ENCODE results near the gene CPXM2.

DNA sequence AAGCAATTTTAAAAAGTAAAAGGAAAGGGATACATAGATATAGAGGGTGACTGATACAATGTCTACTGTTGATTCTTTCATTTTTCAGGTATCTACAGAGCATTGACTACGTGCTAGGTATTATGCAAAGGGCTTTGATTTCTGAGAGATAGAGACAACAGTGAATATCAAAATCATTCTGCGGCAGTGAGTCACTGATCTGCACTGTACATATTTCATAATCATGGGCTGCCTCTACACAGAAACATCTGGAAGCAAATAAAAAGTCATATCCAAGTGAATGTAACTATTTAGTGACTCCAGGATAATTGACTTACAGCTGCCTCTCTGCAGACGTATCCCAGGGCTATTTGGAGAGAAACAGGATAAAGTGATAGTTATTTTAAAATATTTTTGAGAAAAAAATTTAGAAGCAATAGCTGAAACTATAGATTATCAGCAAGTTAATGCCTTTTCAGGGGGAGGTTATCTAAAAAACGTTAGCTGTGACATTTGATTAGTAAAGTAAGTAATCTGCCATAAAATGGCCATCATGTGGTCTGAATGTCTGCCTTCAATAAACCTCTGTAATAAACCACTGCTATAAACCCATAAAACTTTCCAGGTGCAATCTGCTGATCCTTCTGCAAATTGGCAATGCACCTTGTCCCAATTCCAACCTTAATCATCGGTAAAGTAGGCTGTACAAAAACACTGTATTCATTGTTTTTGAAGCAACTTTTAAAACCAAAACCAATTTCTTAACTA, 43.7 kb downstream of the CPXM2 start:
- no peak for TF ChIP-seq PHF8 (IDR thresholded peaks at IDR 0.05; ENCODE audit: borderline replicate concordance, low read depth)
- TF ChIP-seq CTCF (IDR thresholded peaks at IDR 0.05): no peak
- peak; percentile 74 for TF ChIP-seq JUNB (IDR thresholded peaks at IDR 0.05)
- no peak for TF ChIP-seq CHD4 (IDR thresholded peaks at IDR 0.05; ENCODE audit: borderline replicate concordance)
- no peak for TF ChIP-seq POLR2A (IDR thresholded peaks at IDR 0.05; ENCODE audit: low read length)
- TF ChIP-seq HMGXB4 (CRISPR knock-in tag; IDR thresholded peaks at IDR 0.05; ENCODE audit: borderline replicate concordance): no peak
- no peak for TF ChIP-seq KDM5A (IDR thresholded peaks at IDR 0.05)
- TF ChIP-seq MAFK (IDR thresholded peaks at IDR 0.05; ENCODE audit: partially characterized antibody): no peak
- no peak for TF ChIP-seq USF2 (IDR thresholded peaks at IDR 0.05)
- no peak for TF ChIP-seq PBX3 (IDR thresholded peaks at IDR 0.05)
- TF ChIP-seq MYC (IDR thresholded peaks at IDR 0.05; ENCODE audit: borderline replicate concordance, low read length): no peak
- no peak for TF ChIP-seq EHMT2 (IDR thresholded peaks at IDR 0.05; ENCODE audit: low read depth)
